COR-L47 (cell line): Measurements from ENCODE around the gene LGALS13.

Experiments
- DNase-seq: peaks from one replicate; lab custom pipeline; 2025; lab: John Stamatoyannopoulos, UW

Gene LGALS13, protein sequence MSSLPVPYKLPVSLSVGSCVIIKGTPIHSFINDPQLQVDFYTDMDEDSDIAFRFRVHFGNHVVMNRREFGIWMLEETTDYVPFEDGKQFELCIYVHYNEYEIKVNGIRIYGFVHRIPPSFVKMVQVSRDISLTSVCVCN

DNA sequence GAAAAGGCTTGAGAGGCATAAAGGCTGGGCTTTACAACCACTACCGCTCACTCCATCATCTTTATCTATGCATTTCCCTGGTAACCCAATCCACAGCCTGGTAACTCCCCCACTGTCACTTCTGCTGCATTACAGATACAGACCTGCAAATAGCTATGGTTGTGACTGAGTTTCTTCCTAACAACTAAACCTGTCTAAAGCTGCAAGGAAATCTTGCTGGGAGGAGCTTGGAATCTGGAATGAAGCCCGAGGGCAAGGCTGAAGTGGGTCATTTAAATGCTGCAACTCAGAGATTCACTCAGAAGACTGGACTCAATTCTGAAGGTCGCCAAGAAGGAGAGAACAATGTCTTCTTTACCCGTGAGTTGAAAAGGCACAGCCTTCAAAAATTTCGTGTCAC is at the start of gene LGALS13:
Gene LGALS13 (plus strand): TSS at position 301 of the 400 bp plus-strand sequence. CDS start 45 bp downstream, at position 346.
- no peak for DNase-seq

DNA sequence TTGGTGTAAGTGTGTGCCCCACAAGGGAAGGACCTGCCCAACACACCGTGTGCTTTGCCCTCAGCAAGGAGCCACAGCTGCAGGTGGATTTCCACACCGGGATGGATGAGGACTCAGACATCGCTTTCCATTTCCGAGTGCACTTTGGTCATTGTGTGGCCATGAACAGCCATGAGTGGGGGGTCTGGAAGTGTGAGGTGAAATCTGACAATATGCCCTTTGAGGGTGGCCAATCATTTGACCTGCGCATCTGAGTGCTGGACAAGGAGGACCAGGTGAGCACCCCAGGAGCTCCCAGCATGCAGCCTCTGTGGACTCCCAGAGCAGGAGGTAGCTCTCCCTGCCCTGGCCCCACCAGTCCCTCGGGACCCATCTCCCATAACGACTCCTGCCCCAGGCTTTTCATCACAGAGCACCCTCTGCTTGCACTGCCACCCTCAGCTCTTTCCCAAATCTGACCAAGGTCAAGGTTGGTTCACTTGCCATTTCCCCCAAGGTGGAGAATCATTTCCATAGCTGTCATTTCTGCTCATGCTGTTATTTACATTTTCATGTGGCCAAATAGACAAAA is 49.2 kb upstream of the LGALS13 start:
- no peak for DNase-seq

DNA sequence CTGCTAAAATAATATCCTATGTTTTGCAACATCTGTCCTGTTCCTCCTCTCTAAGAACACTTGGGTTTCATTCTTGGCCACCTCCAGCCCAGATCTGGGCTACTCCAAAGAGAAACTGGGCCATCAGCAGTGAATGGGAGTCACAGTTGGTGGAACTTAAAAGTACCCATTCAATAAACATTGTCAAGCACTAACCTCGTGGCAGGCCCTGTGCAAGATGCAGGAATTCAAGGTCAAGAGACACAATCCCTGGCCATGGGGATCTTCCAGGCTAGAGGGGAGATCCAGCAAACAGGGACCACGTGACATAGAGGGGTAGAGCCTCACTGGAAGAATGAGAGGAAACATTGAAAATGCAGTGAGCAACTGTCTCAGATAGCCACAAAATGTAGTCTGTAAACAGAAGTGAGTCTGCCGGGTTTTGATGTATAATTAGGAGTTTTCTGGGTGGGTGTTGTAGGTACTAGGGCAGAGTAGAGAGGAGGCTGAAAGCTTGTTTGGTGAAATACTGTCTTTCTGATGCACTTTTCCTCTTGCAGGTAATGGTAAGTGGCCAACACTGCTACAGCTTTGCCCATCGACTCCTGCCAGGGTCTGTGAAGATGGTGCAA is 47.5 kb upstream of the LGALS13 start:
- no peak for DNase-seq

DNA sequence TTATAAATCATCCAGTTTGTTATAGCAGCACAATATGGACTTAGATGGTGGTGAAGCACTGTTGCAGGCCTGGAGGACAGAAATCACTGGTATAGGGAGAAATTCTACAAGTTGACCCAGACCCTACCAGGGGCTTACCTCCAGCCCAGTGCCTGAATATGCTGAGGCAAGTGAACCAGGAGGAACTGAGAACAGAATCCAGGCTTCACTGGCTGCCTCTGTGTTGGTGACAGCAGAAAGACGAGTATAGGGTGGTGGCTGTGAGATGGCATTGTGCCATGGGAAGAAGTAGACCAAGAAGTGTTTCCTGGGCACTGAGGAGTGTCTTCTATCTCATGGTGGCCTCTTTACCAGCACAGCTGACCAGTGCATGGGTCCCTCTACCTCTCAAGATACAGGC is 46.4 kb upstream of the LGALS13 start:
- no peak for DNase-seq

DNA sequence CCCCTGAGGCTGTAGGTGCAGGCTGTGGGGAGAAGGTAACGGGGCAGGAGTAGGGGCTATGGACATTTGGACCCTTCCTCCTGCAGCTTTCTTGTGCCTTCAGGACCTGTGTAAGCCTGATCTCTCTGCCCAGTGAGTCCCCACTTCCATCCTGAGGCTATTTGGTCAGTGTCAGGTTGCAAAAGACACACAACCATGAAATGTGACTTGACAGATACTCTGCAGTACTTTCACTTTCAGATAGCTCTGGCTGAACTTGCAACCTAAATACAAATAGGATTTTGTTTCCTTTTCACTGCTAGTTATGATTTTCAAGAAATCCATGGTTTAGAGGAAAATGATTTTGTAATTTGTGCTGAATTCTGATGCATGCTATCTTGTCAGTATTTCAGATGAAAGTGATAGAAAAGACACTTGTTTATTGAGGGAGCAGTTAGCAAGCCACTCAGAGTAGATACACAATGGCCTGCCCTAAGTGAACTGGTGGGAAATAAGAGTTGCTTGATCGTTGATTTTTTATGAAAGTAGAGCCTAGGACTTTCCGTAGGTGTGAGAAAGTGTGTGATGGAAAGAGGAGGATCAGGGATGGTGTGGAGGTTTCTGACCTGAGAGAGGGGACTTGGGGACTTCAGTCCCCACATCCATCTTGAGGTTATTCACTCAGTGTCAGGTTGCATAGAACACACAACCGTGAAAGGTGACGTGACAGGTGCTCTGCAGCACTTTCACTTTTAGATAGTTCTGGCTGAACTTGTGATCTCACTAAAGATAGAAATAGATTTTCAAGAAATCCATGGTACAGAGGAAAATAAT is 44.3 kb upstream of the LGALS13 start:
- DNase-seq: peak; percentile 24

DNA sequence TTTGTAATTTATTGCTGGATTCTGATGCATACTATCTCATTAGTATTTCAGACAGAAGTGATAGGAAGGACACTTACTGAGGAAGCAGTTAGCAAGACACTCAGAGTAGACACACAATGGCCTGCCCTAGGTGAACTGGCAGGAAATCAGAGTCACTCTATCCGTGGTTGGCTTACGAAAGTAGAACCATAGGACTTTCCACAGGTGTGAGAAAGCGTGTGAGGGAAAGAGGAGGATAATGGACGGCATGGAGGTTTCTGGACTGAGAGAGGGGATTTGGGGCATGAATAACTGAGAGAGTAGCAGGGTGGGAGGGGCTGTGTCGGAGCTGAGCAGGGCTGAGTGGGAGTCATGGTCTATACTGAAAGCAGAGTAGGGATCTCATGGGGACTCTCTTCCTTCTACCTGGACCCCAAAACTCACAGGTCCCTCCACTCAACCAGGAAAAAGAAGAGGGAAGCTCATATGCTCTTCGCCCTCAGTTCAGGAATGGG is 43.7 kb upstream of the LGALS13 start:
- no peak for DNase-seq

DNA sequence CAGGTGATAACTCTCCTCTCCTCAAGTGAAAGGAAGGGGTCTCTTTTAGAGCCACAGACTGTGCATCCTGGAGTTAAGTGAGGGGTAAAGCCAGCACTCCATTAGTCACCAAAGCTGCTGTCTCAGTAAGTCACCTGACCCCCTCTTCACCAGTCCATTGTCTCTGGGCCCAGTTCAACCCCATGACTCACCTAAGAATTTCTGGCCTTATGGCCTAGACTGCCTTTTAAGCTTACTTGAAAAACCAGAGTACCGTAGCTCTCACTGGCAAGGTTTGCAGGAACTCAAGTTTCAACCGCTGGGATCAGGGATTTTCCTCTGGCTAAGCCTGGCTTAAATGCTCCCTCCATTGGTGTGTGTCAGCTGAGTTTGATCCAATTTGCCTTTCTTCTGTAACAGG is 38.9 kb upstream of the LGALS13 start:
- DNase-seq: no peak

DNA sequence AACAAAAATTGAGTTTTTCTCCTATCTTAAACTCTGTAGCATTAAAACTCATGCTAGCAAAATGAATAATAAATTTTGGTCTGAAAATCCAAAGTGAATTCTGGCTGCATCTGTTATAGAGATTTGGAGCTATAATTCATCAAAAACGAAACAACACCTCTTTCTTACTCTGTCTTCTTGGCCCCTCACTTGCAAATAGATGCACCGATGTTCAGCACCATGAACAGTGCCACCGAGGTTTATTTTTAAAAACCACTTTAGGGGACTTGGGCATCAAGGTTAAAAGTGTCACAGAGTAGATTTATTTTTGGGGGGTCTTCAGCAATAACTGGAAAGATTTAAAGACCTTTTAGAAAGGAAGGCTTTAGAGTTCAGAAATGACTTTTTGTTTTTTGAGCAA is 36.3 kb upstream of the LGALS13 start:
- no peak for DNase-seq

DNA sequence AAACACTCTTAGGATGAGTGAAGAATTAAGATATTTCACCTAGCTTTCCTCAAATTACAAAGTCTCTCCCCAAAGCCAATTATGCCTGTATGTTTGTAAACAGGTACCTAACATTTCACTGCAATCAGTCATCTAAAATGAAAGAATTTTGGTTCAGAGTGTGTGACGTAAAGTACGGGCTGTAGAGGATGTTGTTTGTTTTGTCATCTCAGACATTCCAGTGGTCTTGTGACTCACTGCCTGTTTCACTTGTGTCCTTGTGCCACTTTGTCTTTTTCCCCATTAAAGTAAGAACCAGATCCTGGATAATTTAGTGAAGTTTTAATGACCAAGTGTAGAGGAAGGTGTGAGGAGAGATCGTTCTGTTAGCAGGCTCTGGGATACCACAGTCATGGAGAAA is 33.7 kb upstream of the LGALS13 start:
- DNase-seq: no peak

DNA sequence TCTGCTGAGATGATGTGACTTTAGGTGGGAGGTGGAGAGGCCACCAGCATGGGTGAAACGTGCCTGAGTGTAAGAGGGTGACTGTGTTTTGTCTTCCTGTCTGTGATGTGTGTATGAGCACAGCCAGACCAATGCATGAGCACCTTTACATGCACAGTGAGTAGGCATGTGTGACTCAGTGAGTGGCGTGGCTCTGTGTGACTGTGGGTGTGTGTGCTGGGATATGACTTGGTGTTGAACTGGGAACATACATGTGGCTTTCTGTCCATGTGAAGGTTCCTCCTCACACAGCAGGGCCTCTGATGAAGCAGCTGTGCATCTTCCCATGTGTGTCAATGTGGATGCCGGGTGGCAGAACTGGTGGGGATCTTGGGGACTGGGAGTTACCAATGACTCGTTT is 19.9 kb upstream of the LGALS13 start:
- no peak for DNase-seq

DNA sequence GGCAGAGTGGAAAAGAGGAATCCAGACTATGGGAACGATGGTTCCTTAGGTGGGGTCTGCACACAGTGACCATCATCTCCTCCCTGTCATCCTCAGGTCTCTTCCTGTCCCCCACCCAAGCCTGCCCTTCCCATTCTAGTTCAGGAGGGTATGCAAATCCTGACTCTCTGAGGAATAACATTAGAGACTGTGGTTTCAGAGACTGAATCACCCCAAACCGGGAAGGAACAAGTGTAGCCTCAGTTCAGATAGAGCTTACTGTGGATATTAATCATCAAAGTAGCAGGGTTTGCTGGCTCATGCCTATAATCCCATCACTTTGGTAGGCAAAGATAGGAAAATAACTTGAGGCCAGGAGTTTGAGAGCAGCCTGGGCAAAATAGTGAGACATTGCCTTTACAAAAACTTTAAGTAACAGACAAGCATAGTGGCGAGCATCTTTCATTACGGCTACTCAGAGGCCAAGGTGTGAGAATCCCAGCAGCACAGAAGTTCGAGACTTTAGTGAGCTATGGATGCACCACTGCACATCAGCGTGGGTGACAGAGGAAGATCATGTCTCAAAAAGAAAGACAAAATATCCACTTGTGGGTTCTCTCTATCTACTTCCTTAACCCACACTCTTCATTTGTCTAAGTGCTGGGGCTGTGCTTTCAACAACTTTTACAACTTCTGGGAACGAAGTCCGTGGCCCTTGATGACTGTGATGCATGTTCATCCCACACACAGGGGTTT is 19.3 kb upstream of the LGALS13 start:
- no peak for DNase-seq

DNA sequence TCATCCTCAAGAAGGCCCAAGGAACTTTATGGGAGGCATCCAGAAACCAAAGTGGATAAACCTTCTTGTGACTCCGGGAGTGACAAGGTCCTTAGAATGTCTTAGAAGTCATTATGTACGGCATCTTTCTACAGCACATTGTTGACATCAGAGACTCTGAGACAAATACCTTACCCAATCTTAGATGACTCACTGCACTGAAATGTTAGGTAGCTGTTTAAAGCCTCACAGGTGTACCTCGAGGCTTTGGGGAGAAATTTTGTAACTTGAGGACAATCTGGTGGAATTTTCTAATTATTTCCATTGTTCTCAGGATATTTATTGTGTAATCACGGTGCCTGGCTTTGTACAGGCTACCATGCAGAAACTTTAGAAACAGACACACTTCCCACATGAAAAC is 14.8 kb upstream of the LGALS13 start:
- DNase-seq: no peak

DNA sequence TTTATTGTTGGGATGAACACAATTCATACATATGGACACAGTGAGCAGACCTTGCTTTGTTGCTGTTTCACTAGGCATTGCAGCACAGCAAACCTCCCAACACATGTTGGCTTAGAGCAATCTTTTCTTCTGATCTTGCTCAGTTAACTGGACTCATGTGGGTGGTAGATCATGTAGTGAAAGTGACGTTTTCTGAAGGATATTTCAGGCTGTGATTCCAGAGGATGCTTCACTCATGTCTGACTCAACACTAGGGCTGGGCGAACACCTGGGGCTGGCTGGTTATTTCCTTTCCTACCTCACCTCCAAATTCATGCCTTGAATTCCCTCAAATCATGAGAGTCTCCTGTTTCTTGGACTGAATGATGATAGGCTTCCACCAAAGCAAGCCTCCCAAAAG is 14.3 kb upstream of the LGALS13 start:
- no peak for DNase-seq

DNA sequence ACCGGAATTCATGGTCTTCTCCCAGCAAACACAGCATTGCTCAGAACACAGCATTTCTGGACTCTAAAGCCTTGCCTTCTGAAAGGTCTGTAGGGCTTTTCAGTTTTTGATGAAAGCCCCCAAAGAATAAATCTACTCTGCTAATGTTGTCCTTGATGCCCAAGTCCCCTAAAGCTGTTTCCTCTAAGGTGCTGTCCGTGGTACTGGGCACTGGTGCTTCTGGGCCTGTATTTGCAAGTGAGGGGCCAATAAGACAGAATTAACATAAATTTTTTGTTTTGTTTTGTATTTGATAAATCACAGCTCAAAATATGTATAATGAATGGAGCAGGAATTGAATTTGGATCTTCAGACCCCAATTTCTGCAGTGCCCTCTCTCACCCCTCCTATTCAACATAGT is 12.1 kb upstream of the LGALS13 start:
- DNase-seq: no peak

DNA sequence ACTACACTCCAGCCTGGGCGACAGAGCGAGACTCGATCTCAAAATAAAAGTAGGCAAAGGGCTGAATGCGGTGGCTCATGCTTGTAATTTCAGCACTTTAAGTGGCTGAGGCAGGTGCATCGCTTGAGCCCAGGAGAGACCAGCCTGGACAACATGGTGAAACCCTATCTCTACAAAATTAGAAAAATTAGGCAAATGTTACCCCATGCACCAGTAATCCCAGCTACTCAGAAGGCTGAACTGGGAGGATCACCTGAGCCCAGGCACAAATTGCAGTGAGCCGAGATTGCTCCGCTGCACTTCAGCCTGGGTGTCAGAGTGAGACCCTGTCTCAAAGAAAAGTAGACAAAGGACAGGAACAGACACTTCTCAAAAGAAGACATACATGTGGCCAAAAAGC is 9.9 kb upstream of the LGALS13 start:
- DNase-seq: no peak

DNA sequence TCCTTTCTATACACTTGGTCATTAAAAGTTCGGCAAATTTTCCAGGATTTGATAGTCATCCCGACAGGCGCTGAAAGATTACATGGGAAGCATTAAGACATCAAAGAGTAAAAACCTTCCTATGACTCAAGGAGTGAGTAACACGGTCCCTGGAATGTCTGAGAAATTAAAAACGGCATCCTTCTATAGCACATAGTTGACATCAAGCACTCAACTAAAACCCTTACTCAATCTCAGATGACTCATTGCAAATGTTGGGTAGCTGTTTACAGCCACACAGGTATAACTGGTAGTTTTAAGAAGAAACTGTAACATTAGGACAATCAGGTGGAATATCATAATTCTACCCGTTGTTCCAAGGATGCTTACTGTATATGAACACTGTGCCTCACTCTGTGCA is 6.4 kb upstream of the LGALS13 start:
- DNase-seq: no peak

DNA sequence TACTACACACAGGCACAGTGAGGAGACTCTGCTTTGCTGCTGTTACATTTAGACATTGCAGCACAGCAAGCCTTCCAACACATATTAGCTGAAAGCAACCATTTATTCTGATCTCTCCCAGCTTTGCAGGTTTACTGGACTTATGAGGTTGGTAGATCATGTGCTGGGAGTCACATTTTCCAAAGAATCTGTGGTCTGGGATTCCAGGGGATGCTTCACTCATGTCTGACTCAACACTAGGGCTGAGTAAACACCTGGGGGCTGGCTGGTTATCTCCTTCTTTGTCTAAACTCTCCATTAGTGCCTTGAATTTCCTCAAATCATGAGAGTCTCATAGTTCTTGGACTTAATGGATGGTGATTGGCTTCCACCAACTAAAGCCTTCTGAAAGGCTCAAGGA is 5.4 kb upstream of the LGALS13 start:
- no peak for DNase-seq

DNA sequence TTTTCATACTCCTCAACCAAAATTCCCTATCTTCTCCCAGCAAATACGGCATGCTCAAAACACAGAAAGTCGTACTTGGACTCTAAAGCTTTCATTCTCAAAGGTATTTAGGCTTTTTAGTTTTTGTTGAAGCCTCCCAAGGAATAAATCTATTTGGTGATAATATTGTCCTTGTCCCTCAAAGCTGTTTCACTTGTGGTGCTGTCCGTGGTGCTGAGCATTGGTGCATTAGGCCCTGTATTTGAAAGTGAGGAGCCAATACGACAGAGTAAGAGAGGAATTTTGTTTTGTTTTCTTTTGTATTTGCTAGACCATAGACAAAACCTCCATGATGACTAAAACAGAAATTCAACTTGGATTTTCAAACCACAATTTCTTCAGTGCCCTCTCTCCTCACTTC is 3.2 kb upstream of the LGALS13 start:
- no peak for DNase-seq

DNA sequence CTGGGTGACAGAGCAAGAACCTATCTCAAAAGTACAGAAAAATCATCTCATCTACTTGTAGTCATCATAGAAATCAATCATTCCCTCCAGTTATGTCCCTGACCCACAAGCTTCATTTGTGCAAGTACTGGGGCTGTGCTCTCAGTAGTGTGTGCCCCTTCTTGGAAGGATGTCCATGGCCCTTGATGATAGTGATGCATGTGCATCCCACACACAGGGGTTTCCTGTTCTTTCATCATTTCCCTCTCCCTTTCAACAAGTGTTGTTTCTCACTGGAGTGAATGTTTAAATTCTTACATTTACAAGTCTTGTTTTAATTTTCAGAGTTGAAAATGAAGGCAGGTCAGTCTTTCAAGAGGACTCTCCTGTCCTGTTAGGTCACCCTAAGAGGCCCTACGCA is 1.5 kb downstream of the LGALS13 start:
- DNase-seq: no peak

DNA sequence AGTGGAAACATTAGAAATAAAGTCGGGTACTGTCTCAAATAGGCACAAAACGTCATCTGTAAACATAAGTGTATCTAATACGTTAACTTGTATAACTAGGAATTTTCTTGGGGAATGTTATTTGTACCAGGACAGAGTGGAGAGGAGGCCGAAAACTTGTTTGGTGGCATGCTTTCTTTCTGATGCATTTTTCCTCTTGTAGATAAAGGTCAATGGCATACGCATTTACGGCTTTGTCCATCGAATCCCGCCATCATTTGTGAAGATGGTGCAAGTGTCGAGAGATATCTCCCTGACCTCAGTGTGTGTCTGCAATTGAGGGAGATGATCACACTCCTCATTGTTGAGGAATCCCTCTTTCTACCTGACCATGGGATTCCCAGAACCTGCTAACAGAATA is 4.7 kb downstream of the LGALS13 start:
- DNase-seq: no peak

DNA sequence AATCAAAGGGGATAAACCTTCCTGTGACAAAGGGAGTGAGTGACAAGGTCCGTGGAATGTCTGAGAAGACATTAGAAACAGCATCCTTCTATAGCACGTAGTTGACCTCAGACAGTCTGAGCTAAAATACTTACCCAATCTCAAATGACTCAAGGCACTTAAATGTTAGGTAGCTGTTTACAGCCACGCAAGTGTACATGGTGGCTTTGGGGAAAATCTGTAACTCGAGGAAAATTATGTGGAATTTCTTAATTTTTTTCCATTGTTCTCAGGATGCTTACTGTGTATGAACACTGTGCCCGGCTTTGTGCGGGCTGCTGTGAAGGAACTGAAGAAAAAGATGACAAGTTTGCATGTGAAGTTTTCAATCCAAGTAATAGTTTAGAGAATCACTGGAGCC is 5.2 kb downstream of the LGALS13 start:
- DNase-seq: no peak

DNA sequence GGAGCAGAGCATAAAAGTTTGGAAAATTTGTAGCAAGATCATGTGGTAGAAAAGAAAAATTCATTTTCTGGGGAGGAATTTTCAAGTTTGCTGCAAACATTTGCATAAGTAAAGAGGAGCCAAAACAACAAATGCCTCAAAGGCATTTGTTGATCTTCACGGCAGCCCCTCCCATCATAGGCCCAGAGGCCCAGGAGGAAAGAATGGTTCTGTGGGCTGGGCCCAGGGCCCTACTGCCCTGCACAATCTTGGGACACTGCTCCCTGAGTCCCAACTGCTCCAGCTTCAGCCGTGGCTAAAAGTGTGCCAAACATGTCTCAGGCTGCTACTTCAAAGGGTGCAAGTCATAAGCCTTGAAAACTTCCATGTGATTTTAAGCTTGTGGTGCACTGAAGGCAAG is 11.3 kb downstream of the LGALS13 start:
- DNase-seq: no peak
